Vagina (tissue), 2 donors: Measurements from ENCODE around the gene FIBCD1.

Source experiments
- POLR2A ChIP-seq, 2 donors: fragments of 450-650 bp; IDR thresholded peaks; one replicate each; pipeline ENCODE4 v1.6.1; 2017; ENCODE audit warnings: antibody characterized with exemption in 2 of 2, mild to moderate bottlenecking in 2 of 2, moderate library complexity in 2 of 2
- POLR2AphosphoS5 ChIP-seq, 2 donors: sonication (generic); formaldehyde crosslinking; IDR thresholded peaks; one replicate each; pipeline ENCODE4 v1.9.0; 2017; ENCODE audit warnings: antibody characterized with exemption in 2 of 2, mild to moderate bottlenecking in 2 of 2, low read depth in 1 of 2; ENCODE audit not compliant: insufficient read depth in 1 of 2

- TF ChIP-seq POLR2AphosphoS5 (IDR thresholded peaks at IDR 0.05; ENCODE audit: insufficient read depth in 1 of 2, low read depth in 1 of 2) (no peak), POLR2A (IDR thresholded peaks at IDR 0.05) (no peak)
These were observed 10.4 kb upstream of the FIBCD1 start for GRCh38 chr9:130949188-130950038.
